Measurements from ENCODE around the gene TMEM204. TPM values are rescaled to one million over a fixed set of nuclear protein-coding genes. Genes with fewer than 3 reads are reported as not detected.

Gene TMEM204
- 10 to 100 TPM; 14.3 to 22.5 TPM for total RNA-seq

DNA sequence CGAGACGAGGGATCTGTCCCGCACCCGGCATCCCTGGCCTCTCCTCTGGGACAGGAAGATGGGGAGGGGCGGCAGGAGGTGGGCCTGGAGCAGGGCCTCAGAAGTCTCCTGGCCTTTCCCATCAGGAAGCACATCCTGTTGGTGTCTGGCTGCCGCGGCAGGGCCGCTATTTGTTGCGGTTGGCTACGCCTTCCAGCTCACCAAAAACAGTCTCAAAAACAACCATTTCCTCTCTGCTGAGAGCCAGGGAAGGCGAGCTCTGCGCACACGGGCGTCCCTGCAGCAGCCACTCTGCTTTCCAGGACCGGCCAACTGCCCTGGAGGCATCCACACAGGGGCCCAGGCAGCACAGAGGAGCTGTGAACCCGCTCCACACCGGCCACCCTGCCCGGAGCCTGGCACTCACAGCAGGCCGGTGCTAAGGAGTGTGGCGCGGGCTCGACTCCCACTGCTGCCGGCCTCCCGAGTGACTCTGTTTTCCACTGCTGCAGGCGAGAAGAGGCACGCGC, at the start of gene TMEM204:
TMEM204 (plus strand) TSS at position 224 of the 509 bp plus-strand sequence. CDS start 610 bp downstream, outside the sequence.
- H3K4me3 Mint-ChIP-seq: peak within 1 kb of the TSS; percentile 96
- H3K4me1 Mint-ChIP-seq: peaks cover 9% of the 10 kb centered on the region
- no peaks in the 10 kb centered on the region for H3K9me3 Mint-ChIP-seq
- H3K36me3 Mint-ChIP-seq (ENCODE audit: low read depth): peaks cover 40% of the 10 kb centered on the region
- ATAC-seq (replicated peaks): peak; percentile 43
- H3K27me3 Mint-ChIP-seq: no peaks in the 10 kb centered on the region
- H3K27ac Mint-ChIP-seq: peak within 1 kb of the TSS; percentile 97

DNA sequence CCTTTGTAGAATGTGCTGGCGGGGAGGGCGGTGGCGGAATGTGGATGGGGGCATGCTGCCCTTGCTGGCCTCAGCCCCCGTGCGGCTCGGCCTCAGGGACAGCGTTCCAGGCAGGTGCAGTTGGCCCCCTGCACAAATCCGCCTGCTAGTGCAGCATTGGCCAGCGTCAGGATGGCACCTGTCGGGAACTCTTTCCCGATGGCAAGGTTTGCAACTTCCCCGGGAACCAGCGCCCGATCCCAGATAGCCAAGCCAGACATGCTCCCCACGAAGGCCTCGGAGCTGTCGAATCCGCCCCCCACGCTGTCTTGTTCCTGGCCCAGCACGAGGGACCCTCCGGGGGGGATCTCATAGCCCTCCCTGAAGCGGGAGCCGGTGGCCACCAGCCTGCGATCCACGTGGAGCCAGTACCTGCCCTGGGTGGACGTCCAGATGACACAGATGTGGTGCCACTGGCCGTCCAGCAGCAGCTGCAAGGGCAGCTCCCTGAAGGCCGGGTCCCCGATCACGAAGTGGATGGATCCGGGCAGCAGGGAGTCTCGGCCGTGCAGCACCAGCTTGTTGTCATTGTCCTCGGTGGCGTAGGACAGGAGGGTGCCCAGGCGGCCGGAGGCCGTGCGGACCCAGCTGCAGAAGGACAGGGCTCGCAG, 47.5 kb upstream of the TMEM204 start:
- ATAC-seq (replicated peaks): no peak
- no peak overlapping the region for H3K4me3 Mint-ChIP-seq
- no peak overlapping the region for H3K27ac Mint-ChIP-seq
- no peaks in the 10 kb centered on the region for H3K27me3 Mint-ChIP-seq
- no peaks in the 10 kb centered on the region for H3K4me1 Mint-ChIP-seq
- H3K9me3 Mint-ChIP-seq: no peaks in the 10 kb centered on the region
- H3K36me3 Mint-ChIP-seq (ENCODE audit: low read depth): no peaks in the 10 kb centered on the region

DNA sequence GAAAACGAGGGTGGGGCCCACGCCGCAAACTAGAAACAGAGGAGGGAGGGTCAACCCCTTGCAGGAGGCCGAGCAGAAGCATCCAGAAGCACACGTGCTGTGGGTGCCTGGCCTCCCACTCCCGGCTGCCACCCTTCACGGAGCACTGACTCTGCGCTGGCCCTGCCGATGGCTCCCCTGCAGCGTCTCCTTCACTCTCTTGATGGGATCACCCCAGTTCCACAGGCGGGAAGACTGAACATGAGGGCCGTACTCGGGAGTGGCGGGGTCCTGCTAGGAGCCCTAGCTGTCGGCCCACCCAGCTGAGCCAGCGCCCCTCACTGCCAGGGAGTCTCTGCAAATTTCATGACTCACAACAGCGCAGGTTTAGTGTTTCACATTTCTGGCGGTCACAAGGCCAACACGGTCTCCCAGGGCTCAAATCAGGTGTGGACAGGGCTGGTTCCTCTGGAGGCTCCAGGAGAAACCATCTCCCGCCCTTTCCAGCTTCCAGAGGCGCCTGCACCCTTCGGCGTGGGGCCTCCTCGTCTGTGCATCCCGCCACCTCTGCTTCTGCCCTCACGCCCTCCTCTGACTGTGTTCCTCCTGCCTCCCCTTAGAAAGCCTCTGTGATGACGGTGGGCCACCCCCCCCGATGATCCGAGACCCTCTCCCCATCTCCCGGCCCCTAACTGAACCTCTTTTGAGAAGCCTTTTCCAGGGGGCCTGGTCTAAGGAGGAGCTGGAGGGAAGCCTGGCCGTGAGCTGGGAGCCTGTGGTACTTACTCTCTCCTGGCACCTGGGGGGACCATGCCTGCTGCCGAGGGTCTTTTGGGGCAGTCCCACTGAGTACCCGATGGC, 46.7 kb upstream of the TMEM204 start:
- H3K36me3 Mint-ChIP-seq (ENCODE audit: low read depth): no peaks in the 10 kb centered on the region
- H3K4me1 Mint-ChIP-seq: no peaks in the 10 kb centered on the region
- ATAC-seq (replicated peaks): no peak
- H3K9me3 Mint-ChIP-seq: no peaks in the 10 kb centered on the region
- no peak overlapping the region for H3K27ac Mint-ChIP-seq
- no peak overlapping the region for H3K4me3 Mint-ChIP-seq
- H3K27me3 Mint-ChIP-seq: no peaks in the 10 kb centered on the region

DNA sequence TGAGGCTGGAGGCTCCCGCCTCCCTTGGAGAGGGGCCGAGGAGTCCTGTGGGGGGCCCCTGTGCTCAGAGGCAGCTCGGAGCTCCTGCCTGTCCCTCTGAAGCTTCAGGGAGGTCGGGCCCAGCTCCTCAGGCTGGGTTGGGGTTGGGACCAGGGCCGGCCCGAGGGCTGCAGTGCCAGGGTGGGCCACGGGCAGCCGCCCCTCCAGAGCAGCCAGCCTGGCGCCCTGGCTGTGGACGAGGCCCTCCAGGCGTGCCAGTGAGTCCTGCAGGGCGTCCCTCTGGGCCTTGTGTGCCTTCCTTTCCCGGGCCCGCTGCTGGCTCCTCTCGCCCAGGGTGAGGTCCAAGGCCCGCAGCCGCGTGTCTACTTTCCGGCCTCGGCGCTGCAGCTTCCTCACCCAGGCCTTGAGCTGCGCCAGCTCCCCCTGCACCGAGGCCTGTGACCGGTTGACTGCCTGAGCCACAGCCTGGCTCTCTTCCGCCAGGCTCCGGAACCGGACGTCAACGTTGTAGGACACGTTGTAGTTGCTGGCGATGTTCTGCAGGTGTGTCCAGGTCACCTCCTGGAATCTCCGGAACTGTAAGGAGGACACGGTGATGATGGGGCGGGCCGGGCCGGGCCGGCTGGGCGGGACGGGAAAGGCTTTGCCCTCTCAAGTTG, 45.9 kb upstream of the TMEM204 start:
- Mint-ChIP-seq H3K9me3 (no peaks in the 10 kb centered on the region), H3K27me3 (no peaks in the 10 kb centered on the region), H3K4me1 (no peaks in the 10 kb centered on the region), H3K4me3 (no peak overlapping the region), H3K36me3 (ENCODE audit: low read depth) (no peaks in the 10 kb centered on the region), H3K27ac (no peak overlapping the region)
- no peak for ATAC-seq (replicated peaks)

DNA sequence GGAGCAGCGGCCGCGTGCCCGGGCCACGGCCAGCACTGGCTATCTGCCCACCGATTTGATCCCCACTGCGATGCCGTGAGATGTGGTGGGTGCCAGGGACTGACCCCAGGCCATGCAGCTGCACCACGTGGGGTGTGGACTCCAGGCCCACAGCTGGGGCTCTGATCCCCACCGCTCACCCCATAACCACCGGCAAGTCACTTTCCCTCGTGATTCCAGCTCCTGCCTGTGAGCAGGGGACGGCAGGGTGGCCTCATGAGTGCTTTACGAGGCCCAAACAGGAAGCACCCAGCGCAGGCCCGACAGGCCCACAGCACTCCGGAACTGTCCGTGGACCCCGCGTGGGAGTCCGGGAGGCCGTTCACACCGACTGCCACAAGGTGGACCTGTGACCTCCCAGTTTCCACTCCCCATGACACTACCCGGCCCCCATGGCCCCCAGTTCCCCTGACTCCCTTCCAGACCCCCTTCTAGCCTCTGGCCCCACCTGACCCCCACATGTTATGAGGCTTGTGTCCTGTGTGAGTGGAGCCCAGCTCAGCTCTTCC, 45.3 kb upstream of the TMEM204 start:
- Mint-ChIP-seq H3K4me1 (no peaks in the 10 kb centered on the region), H3K27ac (no peak overlapping the region), H3K36me3 (ENCODE audit: low read depth) (no peaks in the 10 kb centered on the region), H3K27me3 (no peaks in the 10 kb centered on the region), H3K9me3 (no peaks in the 10 kb centered on the region), H3K4me3 (no peak overlapping the region)
- ATAC-seq (replicated peaks): no peak

DNA sequence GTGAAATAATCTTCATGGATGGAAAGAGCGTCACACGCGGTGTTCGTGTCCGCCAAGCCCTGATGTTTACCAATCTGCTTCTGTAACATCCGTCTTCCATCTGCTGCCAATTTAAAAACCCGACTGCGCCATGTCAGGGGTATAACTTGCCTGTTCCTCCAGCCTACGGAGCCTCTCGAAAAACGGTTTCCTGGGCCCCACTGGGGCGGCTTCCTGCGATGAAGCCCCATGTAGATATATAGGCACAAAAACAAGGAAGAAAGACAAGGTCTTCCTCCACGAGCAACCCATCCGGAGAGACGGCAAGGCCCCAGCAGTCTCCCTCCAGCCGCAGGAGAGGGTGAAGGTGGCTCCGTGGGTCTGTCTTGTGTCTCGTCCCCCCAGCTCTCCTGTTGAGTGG, 44.8 kb upstream of the TMEM204 start, which contains the start of gene PTX4:
PTX4 (minus strand) TSS at position 326 of the 400 bp plus-strand sequence; CDS start at position 291, 35 bp downstream.
- H3K4me3 Mint-ChIP-seq: no peak within 1 kb of the TSS

DNA sequence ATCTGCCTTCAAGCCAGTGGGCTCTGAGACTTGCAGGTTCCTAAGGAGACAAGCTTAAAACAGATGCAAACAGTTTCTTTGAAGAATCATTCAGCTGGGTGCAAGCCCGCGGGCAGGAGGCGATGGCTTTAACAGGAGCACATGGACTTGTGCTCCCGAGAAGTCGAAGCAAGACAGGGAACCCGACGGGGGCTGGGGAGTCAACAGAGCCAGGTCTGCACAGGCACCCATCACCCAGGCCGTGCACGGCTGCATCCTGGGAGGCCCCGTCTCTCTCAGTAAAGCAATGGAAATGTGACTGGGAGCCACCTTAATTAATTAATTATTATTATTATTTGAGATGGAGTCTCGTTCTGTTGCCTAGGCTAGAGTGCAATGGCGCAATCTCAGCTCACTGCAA, 44.4 kb upstream of the TMEM204 start:
- Mint-ChIP-seq H3K4me1 (no peaks in the 10 kb centered on the region), H3K9me3 (no peaks in the 10 kb centered on the region), H3K27ac (no peak overlapping the region), H3K36me3 (ENCODE audit: low read depth) (no peaks in the 10 kb centered on the region), H3K4me3 (no peak overlapping the region), H3K27me3 (no peaks in the 10 kb centered on the region)
- ATAC-seq (replicated peaks): no peak

More for the DNA sequence above, 44.8 kb upstream of the TMEM204 start, which contains the start of gene PTX4:
- Mint-ChIP-seq H3K27ac (no peak within 1 kb of the TSS), H3K9me3 (no peaks in the 10 kb centered on the region), H3K36me3 (ENCODE audit: low read depth) (no peaks in the 10 kb centered on the region), H3K27me3 (no peaks in the 10 kb centered on the region), H3K4me1 (no peaks in the 10 kb centered on the region)
- ATAC-seq (replicated peaks): no peak

DNA sequence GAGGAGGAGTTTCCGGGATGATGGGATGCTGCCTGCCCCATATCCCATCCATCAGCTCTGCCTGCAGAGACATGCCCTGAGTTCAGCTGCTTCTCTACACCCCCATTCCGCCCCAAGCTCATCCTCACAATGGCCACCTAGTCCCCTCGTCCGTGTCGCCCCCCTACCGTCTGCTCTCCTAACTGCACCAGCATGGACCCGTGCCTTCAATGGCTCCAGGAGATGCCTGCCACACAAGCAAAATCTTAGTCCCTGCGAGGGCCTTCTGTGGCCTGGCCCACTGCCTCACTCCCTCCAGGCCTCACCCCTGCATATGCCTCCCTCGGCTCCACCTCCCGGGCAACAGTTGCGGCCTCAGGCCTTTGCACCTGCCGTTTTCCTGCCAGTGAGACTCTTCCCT, 42.1 kb upstream of the TMEM204 start:
- no peak for ATAC-seq (replicated peaks)
- H3K36me3 Mint-ChIP-seq (ENCODE audit: low read depth): peaks cover 6% of the 10 kb centered on the region
- no peaks in the 10 kb centered on the region for H3K4me1 Mint-ChIP-seq
- H3K27me3 Mint-ChIP-seq: no peaks in the 10 kb centered on the region
- H3K4me3 Mint-ChIP-seq: no peak overlapping the region
- no peak overlapping the region for H3K27ac Mint-ChIP-seq
- no peaks in the 10 kb centered on the region for H3K9me3 Mint-ChIP-seq

DNA sequence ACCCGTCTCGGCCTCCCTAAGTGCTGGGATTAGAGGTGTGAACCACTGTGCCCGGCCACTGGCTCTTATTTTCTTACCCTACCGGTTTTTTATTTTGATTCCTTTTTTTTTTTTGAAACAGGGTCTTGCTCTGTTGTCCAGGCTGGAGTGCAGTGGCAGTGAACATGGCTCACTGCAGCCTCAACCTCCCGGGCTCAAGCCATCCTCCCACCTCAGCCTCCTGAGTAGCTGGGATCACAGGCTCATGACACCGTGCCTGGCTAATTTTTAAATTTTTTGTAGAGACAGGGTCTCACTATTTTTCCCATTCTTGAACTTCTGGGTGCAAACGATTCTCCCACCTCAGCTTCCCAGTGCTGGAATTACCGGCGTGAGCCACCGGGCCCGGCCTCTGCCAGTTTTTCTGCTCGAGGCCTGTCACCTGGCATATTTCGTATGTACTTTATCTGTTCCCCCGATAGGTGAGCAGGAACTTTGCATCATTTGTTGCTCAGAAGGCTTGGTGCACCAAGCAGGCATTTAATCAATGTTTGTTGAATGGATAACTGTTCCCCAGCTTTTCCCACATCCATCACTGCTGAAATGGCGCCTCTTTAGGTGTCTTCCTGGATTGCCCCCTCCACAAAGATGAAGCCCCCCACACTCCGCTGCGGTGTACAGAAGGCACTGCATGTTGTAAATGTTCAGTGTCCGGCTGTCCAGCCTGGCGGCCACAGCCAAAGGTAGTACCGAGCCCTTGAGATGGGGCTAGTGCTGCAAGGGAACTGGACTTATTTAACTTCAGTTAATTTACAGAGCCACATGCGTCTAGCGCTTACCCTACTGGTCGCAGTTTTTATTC, 41.2 kb upstream of the TMEM204 start:
- peak overlapping the region; percentile 87 for H3K4me3 Mint-ChIP-seq
- peak overlapping the region; percentile 93 for H3K27ac Mint-ChIP-seq
- no peaks in the 10 kb centered on the region for H3K27me3 Mint-ChIP-seq
- ATAC-seq (replicated peaks): no peak
- H3K4me1 Mint-ChIP-seq: no peaks in the 10 kb centered on the region
- peaks cover 15% of the 10 kb centered on the region for H3K36me3 Mint-ChIP-seq (ENCODE audit: low read depth)
- H3K9me3 Mint-ChIP-seq: no peaks in the 10 kb centered on the region

DNA sequence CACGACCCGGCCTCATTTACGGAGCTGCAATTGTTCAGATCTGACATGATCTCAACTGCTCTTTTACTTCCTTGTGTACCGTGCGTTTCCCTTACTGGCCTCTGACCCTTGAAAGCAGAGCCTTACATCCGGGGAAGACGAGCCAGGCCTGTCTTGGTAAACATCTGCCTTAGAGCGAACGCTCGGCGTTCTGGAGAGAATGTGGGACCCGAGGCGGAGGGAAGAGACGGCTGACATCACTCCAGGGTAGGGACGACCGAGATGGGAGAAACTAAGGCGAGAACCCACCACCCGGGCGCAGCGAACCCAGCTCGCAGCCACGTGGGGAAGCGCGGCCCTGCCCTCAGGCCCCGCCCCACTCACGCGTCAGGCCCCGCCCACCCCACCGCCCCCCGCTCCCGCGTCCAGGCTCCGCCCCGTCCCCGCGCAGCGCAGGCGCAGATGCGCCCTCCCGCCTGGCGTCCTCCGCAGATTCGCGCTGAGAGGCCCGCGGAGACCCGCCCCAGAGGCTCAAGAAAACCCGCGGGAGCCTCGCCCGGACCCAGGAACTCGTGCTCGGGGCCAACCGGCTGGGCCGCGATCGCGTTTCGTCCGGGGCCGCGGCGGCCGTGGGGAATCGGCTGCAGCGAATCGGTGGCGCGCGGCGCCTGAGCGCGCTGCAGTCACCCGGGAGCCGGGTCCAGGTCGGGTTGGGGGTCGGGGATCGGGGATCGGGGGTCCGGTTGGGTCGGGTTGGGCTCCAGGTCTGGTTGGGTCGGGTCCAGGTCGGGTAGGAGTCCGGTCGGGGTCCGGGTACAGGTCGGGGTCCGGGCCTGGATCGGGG, 40.3 kb upstream of the TMEM204 start, which contains the start of gene TELO2:
TELO2 (plus strand) TSS at position 438 of the 823 bp plus-strand sequence. CDS start 922 bp downstream, outside the sequence.
- Mint-ChIP-seq H3K36me3 (ENCODE audit: low read depth) (peaks cover 23% of the 10 kb centered on the region), H3K27me3 (no peaks in the 10 kb centered on the region), H3K4me3 (peak within 1 kb of the TSS; percentile 87), H3K27ac (peak within 1 kb of the TSS; percentile 93), H3K9me3 (no peaks in the 10 kb centered on the region), H3K4me1 (no peaks in the 10 kb centered on the region)
- peak; percentile 89 for ATAC-seq (replicated peaks)

DNA sequence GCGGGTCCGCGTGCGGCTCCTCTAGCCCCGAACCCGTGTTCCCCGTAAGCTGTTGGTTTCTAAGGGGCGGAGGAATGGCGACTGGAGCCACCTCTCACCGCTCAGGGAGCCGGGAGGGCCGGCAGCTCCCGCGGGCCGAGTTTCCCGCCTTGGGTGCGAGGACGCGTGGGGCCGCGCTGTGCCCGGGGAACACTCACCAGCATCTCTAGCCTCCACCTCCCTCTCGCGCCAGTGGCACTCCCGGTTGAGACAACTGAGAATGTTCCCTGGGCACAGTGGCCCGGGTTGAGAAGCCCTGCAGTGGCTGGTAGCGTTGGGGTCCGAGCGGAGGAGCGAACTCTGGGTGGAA, 39.7 kb upstream of the TMEM204 start:
- Mint-ChIP-seq H3K4me3 (peak overlapping the region; percentile 87), H3K9me3 (no peaks in the 10 kb centered on the region), H3K36me3 (ENCODE audit: low read depth) (peaks cover 29% of the 10 kb centered on the region), H3K27ac (no peak overlapping the region), H3K27me3 (no peaks in the 10 kb centered on the region), H3K4me1 (no peaks in the 10 kb centered on the region)
- ATAC-seq (replicated peaks): peak; percentile 16

DNA sequence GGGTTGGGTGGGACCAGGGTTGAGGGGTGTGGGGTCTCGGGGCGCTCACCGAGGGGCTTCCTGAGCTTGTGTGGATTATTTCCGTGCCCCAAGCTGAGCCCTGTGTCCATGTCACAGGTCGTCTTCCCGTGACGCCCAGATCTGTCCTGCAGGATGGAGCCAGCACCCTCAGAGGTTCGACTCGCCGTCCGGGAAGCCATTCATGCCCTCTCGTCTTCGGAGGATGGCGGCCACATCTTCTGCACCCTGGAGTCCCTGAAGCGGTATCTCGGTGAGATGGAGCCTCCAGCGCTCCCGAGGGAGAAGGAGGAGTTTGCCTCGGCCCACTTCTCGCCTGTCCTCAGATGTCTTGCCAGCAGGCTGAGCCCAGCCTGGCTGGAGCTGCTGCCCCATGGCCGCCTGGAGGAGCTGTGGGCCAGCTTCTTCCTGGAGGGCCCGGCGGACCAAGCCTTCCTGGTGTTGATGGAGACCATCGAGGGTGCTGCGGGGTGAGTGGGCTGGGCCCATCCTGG, 39.3 kb upstream of the TMEM204 start:
- H3K36me3 Mint-ChIP-seq (ENCODE audit: low read depth): peaks cover 32% of the 10 kb centered on the region
- no peaks in the 10 kb centered on the region for H3K4me1 Mint-ChIP-seq
- no peaks in the 10 kb centered on the region for H3K27me3 Mint-ChIP-seq
- H3K4me3 Mint-ChIP-seq: peak overlapping the region; percentile 87
- no peaks in the 10 kb centered on the region for H3K9me3 Mint-ChIP-seq
- no peak overlapping the region for H3K27ac Mint-ChIP-seq
- ATAC-seq (replicated peaks): no peak

DNA sequence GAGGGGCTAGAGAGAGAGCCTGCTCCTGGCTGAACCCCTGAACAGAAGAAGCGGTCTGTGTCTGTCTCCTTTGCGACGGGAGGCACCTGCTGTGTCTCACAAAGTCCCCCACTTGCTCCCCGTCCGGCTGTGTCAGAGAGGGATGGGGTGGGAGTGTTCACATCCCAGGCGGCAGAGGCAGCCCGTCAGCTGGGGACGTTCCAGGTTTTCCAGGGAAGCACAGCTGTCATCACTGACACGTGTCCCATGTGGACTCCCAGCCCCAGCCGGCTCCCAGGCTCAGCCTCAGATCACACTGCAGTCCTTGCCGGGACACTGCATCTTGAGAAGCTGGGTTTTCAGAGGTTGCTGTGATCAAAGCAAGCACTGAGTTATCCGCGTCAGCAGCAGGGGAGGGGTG, 38.8 kb upstream of the TMEM204 start:
- Mint-ChIP-seq H3K4me3 (peak overlapping the region; percentile 87), H3K27me3 (no peaks in the 10 kb centered on the region), H3K36me3 (ENCODE audit: low read depth) (peaks cover 32% of the 10 kb centered on the region), H3K9me3 (no peaks in the 10 kb centered on the region), H3K27ac (no peak overlapping the region), H3K4me1 (no peaks in the 10 kb centered on the region)
- ATAC-seq (replicated peaks): no peak

Data from activated T-helper 17 cell treated with anti-CD3 and anti-CD28 coated beads, Interleukin-2, amount 50 U/mL, for 72 hours (primary cell).